IPS DF 4.7 (cell line): ENCODE results near the gene CCL16.
"Not testable (repeated sequence)": the region's sequence is repeated elsewhere in the genome, so short reads cannot be mapped to it uniquely, and the experiment has no call there.

Source experiments
- DNase-seq: peaks from one replicate; pipeline ENCODE4 v3.0.0-alpha.2; 2013; ENCODE audit warnings: low spot score; ENCODE audit errors: extremely low read depth

CCL16 gene

DNA sequence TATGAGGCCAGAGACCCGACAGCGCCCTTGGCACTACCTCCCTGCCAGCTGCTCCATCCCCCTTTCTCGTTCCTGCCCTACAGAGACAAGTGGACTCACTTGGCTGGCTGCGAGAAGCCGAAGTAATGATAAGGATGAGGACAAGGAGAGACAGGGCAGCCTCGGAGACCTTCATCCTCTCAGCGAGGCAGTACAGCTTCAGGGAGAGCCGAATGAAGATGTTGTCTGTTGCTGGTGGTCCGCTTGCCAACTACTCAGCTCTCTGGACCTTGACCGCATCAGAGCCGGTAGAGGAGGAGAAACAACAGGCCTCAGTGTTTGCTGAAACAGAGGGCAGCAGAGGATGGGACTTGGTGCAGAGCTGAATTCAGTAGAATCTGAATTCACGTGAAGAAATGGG, at the start of gene CCL16:
TSS of gene CCL16 (minus strand) at position 252 of the 400 bp plus-strand sequence. CDS start at position 175, 77 bp downstream.
- no peak for DNase-seq

DNA sequence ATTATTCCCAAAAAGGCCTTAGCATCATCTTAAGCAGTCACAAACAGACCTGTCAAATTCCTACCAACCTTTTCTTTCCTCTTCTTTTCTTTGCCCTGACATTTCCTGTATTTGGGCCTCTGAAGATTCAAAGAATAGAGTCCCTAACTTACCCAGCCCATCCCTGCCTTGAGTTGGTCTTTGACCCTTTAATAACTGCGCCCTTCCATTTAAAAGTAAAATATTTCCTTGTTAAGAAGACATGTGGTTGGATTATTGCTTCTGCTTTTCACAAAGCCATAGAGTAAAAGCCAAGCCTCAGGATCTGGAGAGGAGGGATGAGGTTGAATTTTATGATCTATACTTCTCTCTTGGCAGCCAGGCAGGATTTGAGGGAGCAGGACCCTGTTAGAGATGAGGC, 49.7 kb upstream of the CCL16 start:
- DNase-seq = no peak

DNA sequence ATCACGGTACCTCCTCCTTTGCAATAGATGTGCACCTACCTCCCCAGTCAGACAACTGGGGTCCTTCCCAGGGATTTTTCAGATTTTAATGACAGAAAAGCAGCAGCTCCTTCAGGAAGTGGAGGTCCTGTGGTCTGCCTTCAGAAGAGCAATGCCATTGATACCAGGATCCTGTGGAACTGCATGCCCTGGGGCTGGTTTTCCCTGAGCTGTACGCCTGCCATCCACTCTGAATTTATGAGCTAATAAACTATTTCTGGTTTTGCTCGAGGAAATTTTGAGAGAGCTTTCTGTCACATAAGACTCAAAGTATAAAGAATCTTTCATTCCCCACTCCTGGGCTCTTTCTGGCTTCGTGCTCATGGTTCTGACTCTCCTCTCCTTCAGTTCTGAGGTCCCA, 46.5 kb upstream of the CCL16 start:
- no peak for DNase-seq

- no peak for DNase-seq
Observed at GRCh38 chr17:36024106-36024869, 43.0 kb upstream of the CCL16 start.

GRCh38 chr17:36019423-36019822, 38.1 kb upstream of the CCL16 start:
- DNase-seq = no peak

GRCh38 chr17:36017799-36018198, 36.5 kb upstream of the CCL16 start, which contains the start of gene CCL23:
Gene CCL23, minus strand, starts transcription at chr17:36017972. Its CDS starts 75 bp downstream, at chr17:36017897.
- DNase-seq = no peak

DNA sequence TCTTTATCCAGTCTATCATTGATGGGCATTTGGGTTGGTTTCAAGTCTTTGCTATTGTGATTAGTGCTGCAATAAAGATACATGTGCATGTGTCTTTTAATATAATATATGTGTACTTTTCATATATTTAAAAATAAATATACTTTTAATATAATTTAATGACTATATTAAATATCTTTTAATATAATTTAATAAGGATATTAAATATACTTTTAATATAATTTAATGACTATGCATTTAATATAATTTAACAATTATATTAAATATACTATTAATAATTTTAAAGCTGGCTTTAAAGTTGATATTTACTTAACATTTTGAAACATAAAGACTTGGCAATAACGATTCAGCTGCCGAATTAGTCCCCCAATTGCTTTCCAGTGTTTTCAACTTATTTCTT, 35.3 kb upstream of the CCL16 start:
- DNase-seq = no peak

GRCh38 chr17:36015895-36016294, 34.6 kb upstream of the CCL16 start:
- DNase-seq = not testable (repeated sequence)

- no peak for DNase-seq
Observed at GRCh38 chr17:36014946-36015345, 33.6 kb upstream of the CCL16 start.

GRCh38 chr17:36011201-36011600, 29.9 kb upstream of the CCL16 start:
- no peak for DNase-seq

DNA sequence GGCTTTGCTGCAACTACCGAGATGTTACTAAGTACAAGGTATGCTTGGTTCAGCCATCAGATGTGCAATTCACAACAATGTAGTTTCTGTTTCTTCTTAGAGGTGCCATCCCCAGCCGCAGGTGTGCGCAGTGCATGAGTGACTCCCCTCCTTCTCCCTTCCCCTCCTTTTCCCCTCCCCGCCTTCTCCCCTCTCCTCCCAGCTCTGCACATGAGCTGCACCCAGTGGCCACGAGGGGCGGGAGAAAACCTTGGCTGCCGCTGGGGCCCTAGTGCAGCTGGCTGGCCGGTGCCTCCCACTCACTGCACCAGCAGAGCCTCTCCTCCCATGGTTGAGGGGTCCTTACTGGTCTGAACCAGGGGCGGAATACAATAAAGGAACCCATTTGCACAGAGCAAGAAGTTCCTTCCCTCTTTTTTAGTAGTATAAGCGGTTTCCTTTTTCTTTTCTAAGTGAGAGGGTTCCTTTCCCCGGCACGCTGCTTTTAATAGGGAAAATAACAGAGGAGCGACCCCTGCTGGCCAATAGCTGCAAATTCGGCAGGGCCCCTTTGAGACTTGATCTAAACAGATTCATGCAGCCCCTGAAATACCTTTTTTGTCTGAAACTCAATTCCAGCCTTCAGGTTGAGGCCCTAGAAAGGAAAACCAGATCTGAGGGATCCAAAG, 27.8 kb upstream of the CCL16 start:
- no peak for DNase-seq

DNA sequence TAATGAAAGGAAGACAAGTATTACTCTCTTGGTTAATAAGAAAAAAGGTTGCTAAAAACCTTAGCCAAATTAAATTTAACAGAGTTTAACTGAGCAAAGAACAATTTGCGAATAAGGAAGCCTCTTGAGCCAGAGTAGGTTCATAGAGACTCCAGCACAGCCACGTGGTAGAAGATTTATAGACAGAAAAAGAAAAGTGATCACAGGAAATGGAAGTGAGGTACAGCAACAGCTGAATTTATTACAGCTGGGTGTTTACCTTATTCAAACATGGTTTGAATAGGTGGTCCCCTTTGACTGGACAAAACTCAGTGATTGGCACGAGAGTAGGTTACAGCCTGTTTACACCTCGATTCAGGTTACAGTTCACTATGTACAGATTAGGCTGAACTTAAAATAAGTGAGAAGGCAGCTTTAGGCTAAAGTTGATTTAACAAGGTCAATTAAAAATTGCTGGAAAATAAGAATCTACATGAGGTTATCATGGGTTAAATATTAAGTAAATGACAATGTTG, 23.4 kb upstream of the CCL16 start:
- DNase-seq = no peak

DNA sequence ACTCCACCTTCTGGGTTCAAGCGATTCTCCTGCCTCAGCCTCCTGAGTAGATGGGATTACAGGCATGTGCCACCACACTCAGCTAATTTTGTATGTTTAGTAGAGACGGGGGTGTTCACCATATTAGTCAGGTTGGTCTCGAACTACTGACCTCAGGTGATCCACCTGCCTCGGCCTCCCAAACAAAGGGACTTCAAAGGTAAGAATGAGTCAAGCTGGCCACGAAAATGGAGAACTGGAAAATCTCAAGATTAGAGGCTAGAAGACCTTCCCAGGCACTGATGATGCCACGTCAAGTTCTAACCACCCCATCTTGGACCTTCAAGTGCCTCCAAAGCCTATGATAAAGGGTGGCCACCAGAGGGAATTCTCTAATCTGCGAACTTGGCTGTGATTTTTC, 21.3 kb upstream of the CCL16 start:
- no peak for DNase-seq

DNA sequence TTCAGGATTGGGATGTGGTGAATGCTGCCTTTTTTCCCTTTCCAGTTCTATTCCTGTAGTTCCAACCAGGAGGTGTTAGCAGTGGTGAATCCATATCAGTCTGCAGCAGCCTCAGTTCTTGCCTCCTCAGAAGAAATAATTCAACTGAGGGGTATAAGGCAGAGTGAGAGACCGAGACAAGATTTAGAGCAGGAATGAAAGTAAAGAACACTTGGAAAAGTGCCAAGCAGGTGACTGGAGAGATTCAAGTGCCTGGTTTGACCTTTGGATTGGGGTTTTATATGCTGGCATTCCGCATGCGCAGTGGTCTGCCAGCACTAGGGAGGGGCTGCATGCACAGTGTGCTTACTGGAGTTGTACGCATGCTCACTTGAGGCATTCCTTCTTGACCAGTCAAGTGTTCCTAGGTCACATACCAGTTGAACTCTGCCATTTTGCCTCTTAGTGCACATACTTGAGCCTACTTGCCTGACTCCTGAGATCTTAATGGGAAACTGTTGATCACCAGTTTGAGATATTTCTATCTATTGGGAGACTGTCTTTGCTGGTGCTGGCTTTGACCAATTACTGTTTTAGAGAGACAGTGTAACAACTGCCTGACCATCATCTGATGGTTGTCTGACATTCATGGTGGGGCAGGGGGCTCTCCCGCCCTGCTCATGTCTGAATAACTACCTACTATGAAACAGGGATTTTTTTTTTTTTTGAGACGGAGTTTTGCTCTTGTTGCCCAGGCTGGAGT, 20.7 kb upstream of the CCL16 start:
- no peak for DNase-seq

DNA sequence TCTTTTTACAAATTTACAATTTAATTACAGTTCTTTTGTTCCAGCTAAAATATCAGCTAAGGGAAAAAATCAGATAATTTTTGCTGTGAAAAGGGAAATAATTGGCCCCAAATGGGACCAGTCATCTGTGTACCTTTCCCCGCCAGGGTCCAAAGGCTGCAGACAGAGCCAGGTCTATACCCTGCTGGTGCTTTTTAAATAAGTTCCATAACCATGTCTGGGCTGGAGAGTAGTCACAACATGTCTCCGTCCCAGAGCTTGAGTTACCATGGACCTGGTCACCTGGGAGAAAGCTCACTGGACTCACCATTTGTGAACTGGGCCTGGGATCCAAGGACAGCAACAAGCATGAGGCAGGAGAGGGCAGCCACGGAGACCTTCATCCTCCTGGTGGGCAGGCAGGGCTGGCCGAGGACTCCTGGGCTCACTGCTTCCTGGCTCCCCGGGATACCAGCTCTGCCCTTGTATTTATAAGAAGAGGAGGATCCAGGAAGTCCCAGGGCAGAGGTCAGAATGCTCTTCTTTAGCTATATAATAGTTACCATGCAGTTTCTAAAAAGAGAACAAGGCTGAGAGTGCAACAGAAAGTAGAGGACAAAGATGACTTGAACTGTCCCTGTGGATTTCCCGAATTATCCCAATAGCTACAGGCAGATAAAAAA, 19.9 kb upstream of the CCL16 start, which contains the start of gene CCL15:
TSS of gene CCL15 (minus strand) at position 444 of the 662 bp plus-strand sequence. CDS start at position 383, 61 bp downstream.
- no peak for DNase-seq

- no peak for DNase-seq
Observed at GRCh38 chr17:36000732-36001109, 19.4 kb upstream of the CCL16 start.

DNA sequence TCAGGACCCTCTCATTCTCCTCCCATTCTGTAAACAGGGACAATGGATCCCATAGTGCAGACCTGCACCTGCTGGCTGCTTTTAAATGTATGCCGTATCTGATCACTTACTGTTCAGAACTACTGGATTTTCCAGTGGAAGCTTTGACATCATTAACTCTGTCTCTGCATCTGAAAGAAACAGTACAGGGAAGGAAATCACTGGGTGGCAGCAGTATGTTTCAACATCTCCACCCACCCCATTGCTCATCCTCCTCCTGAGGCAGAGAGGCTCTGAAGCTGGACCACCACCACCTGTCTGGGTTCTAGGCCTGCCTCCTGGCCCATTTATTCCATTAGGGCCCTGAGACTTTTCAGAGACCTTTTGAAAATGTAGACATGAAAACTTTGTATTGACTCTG, 17.5 kb upstream of the CCL16 start:
- no peak for DNase-seq

- no peak for DNase-seq
Observed at GRCh38 chr17:35998018-35998545, 16.8 kb upstream of the CCL16 start.

DNA sequence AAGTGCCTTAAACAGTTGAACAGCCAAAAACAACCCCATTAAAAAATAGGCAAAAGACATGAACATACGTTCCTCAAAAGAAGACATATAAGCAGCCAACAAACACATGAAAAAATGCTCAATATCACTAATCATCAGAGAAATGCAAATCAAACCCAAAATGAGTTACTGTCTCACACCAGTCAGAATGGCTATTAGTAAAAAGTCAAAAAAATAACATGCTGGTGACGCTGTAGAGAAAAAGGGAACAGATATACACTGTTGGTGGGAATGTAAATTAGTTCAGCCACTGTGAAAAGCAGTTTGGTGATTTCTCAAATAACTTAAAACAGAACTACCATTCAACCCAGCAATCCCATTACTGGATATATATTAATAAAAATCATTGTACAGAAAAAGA, 14.0 kb upstream of the CCL16 start:
- DNase-seq = not testable (repeated sequence)

DNA sequence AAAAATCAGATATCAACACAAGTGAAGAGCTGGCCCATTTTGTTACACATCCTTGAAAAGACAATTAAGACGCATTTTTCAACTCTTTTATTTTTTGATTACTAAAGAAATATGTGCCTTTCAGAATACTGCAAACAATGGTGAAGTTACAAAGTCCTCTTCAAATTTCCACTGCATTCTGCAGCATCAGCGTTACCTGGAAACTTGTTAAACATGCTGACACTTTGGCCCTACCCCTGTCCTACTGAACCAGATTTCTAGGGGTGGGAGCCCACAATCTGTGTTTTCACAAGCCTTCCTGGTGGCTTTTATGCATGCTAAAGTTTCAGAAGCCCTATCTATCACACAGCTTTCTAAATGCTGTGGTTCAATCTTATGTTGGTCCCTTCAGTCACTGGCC, 9.8 kb upstream of the CCL16 start:
- DNase-seq = no peak

DNA sequence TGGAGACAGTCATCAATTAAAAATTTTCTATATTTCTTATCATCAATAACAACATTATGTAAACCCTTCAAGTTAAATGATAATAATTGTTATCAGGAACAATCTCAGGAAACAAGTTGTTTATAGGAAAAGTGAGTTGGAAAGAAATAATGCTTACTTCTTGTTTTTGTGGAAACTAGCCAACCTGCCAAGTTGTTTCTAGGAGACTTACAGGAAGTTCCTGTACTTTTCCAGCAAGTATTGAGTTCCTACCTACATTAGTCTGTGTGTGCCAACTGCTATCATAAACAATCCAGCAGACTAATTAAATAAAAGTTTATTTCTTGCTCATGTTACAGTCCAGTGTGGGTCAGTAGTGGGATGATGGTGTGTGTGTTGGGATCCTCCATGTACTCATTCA, 6.9 kb upstream of the CCL16 start:
- no peak for DNase-seq
